ENCODE results near the gene PI4KB.

The PI4KB gene

DNA sequence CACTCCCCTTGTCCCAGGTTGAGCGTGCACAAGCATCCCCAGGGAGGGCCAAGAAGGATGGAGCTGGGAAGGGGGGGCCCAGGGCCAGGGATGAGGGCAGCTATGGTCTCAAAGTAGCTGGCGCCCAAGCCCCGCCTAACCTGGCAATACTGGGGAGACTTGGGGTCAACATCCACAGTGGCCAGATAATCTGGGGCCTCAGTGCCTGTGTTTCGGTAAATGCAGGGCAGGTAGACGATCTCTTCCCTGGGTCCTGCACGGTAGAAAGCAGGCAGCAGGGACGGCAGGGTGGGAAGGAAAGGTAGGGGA lies 42.0 kb upstream of the PI4KB start:
- Histone ChIP-seq H3K36me3 (ENCODE audit: control insufficient read depth in 4 of 4, insufficient read depth in 4 of 4, low read length in 3 of 4) (no peaks in the 10 kb centered on the region), H3K9me3 (ENCODE audit: control extremely low read depth in 1 of 5, control insufficient read depth in 4 of 5, insufficient read depth in 2 of 5, low read depth in 1 of 5, low read length in 4 of 5) (no peaks in the 10 kb centered on the region), H3K27me3 (replicated peaks in 2 of 5; ENCODE audit: control insufficient read depth in 4 of 5, insufficient read depth in 5 of 5, low read length in 4 of 5) (no peaks in the 10 kb centered on the region), H3K27ac (ENCODE audit: insufficient read depth in 1 of 2, low read depth in 1 of 2, low read length in 2 of 2, poor library complexity in 1 of 2, severe bottlenecking in 2 of 2) (no peak overlapping the region), H3K4me3 (ENCODE audit: control insufficient read depth in 1 of 7, extremely low read depth in 1 of 7, insufficient read depth in 4 of 7, low read depth in 2 of 7, low read length in 6 of 7) (no peak overlapping the region), H3K4me1 (ENCODE audit: control extremely low read depth in 1 of 4, control insufficient read depth in 4 of 4, insufficient read depth in 4 of 4, low read length in 3 of 4) (peaks cover 0 to 27% (median 20%) of the 10 kb centered on the region in 4 experiments)
- DNase-seq = no peak
- POLR2A ChIA-PET = no interaction called here
- WGBS (ENCODE audit: insufficient coverage) = 98% methylated on average over 6 of the region's 7 CpGs
- CTCF ChIA-PET = interaction anchor here (0.9 to 7.4 kb wide), 5 partner anchors 11 to 28 kb away, joined by 3 to 39 read pairs (median 3); no protein-coding TSS in a partner anchor

DNA sequence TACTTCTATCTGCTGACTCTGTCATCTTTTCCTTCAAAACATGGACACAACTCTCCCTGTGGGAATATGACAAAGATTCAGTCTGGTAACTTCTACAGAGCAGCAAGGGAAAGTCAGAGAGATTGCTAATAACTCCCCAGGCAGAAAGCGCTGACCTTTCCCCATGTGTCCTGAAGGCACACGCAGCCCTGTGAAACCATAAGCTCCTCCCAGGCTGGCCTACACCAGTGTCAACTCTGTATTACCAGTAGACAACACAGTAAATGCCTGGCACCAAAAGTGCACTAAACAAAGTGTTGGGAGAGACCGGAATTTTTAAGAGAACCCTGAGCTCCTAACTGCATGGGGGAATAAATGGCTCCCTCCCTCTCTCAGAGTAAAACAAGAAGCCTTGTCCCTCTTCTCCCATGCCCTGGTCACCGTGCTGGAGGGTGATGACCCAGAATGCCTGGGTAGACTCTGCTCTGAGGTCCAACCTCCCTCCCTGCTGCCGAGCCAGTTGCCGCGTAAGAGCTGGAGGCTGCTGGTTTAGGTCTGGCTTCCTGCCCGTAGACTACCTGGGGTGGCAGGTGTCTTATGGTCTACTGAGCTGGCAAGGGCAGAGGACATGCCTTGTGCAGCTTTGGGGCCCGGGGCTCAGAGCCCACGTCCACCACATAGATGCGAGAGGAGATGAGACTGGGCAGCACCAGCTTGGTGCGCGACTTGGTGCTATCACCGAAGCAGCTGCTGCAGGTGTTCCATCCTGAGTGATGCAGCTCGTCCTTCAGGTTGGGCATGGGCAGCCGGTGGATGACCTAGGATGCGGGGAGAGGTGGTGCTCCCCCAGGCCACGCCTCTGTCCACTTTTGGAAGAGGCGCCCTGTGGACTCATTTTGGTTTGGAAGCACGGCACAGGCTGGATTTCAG lies 41.4 kb upstream of the PI4KB start:
- Histone ChIP-seq H3K27me3 (replicated peaks in 2 of 5; ENCODE audit: control insufficient read depth in 4 of 5, insufficient read depth in 5 of 5, low read length in 4 of 5) (no peaks in the 10 kb centered on the region), H3K27ac (ENCODE audit: insufficient read depth in 1 of 2, low read depth in 1 of 2, low read length in 2 of 2, poor library complexity in 1 of 2, severe bottlenecking in 2 of 2) (no peak overlapping the region), H3K4me3 (ENCODE audit: control insufficient read depth in 1 of 7, extremely low read depth in 1 of 7, insufficient read depth in 4 of 7, low read depth in 2 of 7, low read length in 6 of 7) (no peak overlapping the region), H3K4me1 (ENCODE audit: control extremely low read depth in 1 of 4, control insufficient read depth in 4 of 4, insufficient read depth in 4 of 4, low read length in 3 of 4) (peaks cover 0 to 27% (median 18%) of the 10 kb centered on the region in 4 experiments), H3K9me3 (ENCODE audit: control extremely low read depth in 1 of 5, control insufficient read depth in 4 of 5, insufficient read depth in 2 of 5, low read depth in 1 of 5, low read length in 4 of 5) (no peaks in the 10 kb centered on the region), H3K36me3 (ENCODE audit: control insufficient read depth in 4 of 4, insufficient read depth in 4 of 4, low read length in 3 of 4) (no peaks in the 10 kb centered on the region)
- 96% methylated on average over 16 of the region's 20 CpGs for WGBS (ENCODE audit: insufficient coverage)
- ChIA-PET POLR2A (no interaction called here), CTCF (interaction anchor here (0.9 to 7.4 kb wide), 5 partner anchors 11 to 29 kb away, joined by 3 to 39 read pairs (median 3); no protein-coding TSS in a partner anchor)
- DNase-seq = no peak

DNA sequence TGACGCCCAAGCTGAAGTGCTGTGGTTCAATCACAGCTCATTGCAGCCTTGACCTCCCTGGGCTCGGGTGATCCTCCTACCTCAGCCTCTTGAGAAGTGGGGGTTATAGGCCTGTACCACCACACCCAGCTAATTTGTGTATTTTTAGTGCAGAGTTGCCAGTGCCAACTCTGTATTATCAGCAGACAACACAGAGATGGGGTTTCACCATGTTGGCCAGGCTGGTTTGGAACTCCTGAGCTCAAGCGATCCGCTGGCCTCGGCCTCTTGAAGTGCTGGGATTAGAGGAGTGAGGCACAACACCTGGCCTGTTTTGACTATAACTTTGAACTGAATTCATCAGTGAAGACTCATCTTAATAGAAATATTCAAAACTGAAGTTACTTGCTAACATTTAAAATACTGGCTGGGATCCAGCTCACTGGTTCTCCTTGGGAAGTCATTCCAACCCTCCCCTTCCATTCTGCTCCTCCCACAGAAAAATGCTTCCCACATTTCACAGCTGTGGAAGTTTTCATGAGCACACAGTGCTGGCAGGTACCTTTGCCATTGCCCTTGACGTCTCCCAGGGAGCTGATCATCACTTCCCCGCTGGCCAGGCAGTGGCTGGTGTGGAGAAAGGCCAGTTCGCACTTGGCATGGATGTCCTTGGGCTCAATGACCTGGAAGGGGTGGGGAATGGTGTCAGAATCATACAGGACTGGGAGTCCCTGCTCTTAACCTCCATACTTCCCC lies 40.6 kb upstream of the PI4KB start:
- POLR2A ChIA-PET = interaction anchor here (0.6 kb wide), 1 partner anchor 15 kb away, joined by 3 read pairs; no protein-coding TSS in a partner anchor
- Histone ChIP-seq H3K27me3 (replicated peaks in 2 of 5; ENCODE audit: control insufficient read depth in 4 of 5, insufficient read depth in 5 of 5, low read length in 4 of 5) (no peaks in the 10 kb centered on the region), H3K9me3 (ENCODE audit: control extremely low read depth in 1 of 5, control insufficient read depth in 4 of 5, insufficient read depth in 2 of 5, low read depth in 1 of 5, low read length in 4 of 5) (peaks cover 0 to 2% (median 1%) of the 10 kb centered on the region in 5 experiments), H3K36me3 (ENCODE audit: control insufficient read depth in 4 of 4, insufficient read depth in 4 of 4, low read length in 3 of 4) (no peaks in the 10 kb centered on the region), H3K4me1 (ENCODE audit: control extremely low read depth in 1 of 4, control insufficient read depth in 4 of 4, insufficient read depth in 4 of 4, low read length in 3 of 4) (peaks cover 0 to 27% (median 17%) of the 10 kb centered on the region in 4 experiments), H3K27ac (ENCODE audit: insufficient read depth in 1 of 2, low read depth in 1 of 2, low read length in 2 of 2, poor library complexity in 1 of 2, severe bottlenecking in 2 of 2) (no peak overlapping the region), H3K4me3 (ENCODE audit: control insufficient read depth in 1 of 7, extremely low read depth in 1 of 7, insufficient read depth in 4 of 7, low read depth in 2 of 7, low read length in 6 of 7) (no peak overlapping the region)
- WGBS (ENCODE audit: insufficient coverage) = 96% methylated on average over 7 of the region's 8 CpGs
- DNase-seq = no peak
- CTCF ChIA-PET = interaction anchor here (1.8 to 7.4 kb wide), 2 partner anchors 17 to 27 kb away, joined by 7 to 39 read pairs; no protein-coding TSS in a partner anchor

DNA sequence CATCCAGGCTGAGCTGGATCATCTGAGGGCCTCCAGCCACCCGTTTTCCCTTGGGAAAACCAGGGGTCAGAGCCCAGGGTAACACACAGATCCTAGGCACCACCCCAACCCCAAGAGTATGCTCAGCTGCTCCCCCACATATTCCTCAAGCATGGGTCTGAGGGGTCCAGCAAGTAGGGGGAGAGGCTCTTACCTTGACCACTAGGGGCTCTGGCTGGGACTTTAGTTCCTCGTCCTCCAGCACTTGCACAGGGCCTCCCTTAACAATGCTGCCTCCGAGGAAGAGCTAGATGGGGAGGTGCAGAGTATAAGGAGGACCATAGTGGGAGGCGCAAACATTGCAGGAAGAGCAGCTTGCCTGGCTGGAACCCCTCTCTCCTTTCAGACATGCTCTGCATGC lies 37.8 kb upstream of the PI4KB start:
- no peak overlapping the region for H3K27ac ChIP-seq (ENCODE audit: insufficient read depth in 1 of 2, low read depth in 1 of 2, low read length in 2 of 2, poor library complexity in 1 of 2, severe bottlenecking in 2 of 2)
- POLR2A ChIA-PET = no interaction called here
- DNase-seq = no peak
- peaks cover 0 to 8% (median 6%) of the 10 kb centered on the region in 4 experiments for H3K4me1 ChIP-seq (ENCODE audit: control extremely low read depth in 1 of 4, control insufficient read depth in 4 of 4, insufficient read depth in 4 of 4, low read length in 3 of 4)
- 100% methylated on average over 3 of the region's 4 CpGs for WGBS (ENCODE audit: insufficient coverage)
- no peaks in the 10 kb centered on the region for H3K27me3 ChIP-seq (replicated peaks in 2 of 5; ENCODE audit: control insufficient read depth in 4 of 5, insufficient read depth in 5 of 5, low read length in 4 of 5)
- H3K36me3 ChIP-seq (ENCODE audit: control insufficient read depth in 4 of 4, insufficient read depth in 4 of 4, low read length in 3 of 4) = no peaks in the 10 kb centered on the region
- H3K9me3 ChIP-seq (ENCODE audit: control extremely low read depth in 1 of 5, control insufficient read depth in 4 of 5, insufficient read depth in 2 of 5, low read depth in 1 of 5, low read length in 4 of 5) = peaks cover 0 to 10% (median 6%) of the 10 kb centered on the region in 5 experiments
- no peak overlapping the region for H3K4me3 ChIP-seq (ENCODE audit: control insufficient read depth in 1 of 7, extremely low read depth in 1 of 7, insufficient read depth in 4 of 7, low read depth in 2 of 7, low read length in 6 of 7)
- CTCF ChIA-PET = interaction anchor here (1.0 to 7.4 kb wide), 3 partner anchors 10 to 38 kb away, joined by 3 to 39 read pairs (median 3); partner anchors contain the start of gene PI4KB

DNA sequence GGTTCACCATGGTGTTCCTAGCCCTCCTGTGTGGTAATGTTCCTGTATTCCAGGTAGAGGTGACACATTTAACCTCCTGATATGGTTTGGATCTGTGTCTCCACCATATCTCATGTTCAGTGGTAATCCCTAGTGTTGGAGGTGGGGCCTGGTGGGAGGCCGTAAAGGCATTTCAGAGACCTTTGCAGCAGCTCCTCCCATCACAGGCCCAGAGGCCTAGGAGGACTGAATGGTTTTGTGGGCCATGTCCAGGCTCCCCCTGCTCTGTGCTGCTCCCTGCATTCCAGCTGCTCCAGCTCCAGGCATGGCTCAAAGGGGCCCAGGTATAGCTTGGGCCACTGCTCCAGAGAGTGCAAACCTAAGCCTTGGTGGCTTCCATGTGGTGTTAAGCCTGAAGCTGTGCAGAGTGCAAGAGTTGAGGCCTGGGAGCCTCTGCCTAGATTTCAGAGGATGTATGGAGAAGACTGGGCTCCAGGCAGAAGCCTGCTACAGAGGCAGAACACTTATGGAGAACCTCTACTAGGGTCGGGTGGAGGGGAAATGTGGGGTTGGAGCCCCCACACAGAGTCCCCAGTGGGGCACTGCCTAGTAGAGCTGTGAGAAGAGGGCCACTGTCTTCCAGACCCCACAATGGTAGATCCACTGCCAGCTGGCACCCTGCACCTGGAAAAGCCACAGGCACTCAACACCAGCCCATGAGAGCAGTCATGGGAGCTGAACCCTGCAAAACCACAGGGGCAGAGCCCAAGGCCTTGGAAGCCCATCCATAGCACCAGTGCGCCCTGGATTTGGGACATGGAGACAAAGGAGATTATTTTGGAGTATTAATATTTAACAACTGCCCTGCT lies 35.3 kb upstream of the PI4KB start:
- Histone ChIP-seq H3K9me3 (ENCODE audit: control extremely low read depth in 1 of 5, control insufficient read depth in 4 of 5, insufficient read depth in 2 of 5, low read depth in 1 of 5, low read length in 4 of 5) (peaks cover 0 to 10% (median 6%) of the 10 kb centered on the region in 5 experiments), H3K36me3 (ENCODE audit: control insufficient read depth in 4 of 4, insufficient read depth in 4 of 4, low read length in 3 of 4) (no peaks in the 10 kb centered on the region), H3K27me3 (replicated peaks in 2 of 5; ENCODE audit: control insufficient read depth in 4 of 5, insufficient read depth in 5 of 5, low read length in 4 of 5) (no peaks in the 10 kb centered on the region), H3K27ac (ENCODE audit: insufficient read depth in 1 of 2, low read depth in 1 of 2, low read length in 2 of 2, poor library complexity in 1 of 2, severe bottlenecking in 2 of 2) (no peak overlapping the region), H3K4me3 (ENCODE audit: control insufficient read depth in 1 of 7, extremely low read depth in 1 of 7, insufficient read depth in 4 of 7, low read depth in 2 of 7, low read length in 6 of 7) (no peak overlapping the region), H3K4me1 (ENCODE audit: control extremely low read depth in 1 of 4, control insufficient read depth in 4 of 4, insufficient read depth in 4 of 4, low read length in 3 of 4) (no peaks in the 10 kb centered on the region)
- WGBS (ENCODE audit: insufficient coverage) = 100% methylated on average over 2 of the region's 3 CpGs
- POLR2A ChIA-PET = no interaction called here
- DNase-seq = no peak
- CTCF ChIA-PET = no interaction called here

DNA sequence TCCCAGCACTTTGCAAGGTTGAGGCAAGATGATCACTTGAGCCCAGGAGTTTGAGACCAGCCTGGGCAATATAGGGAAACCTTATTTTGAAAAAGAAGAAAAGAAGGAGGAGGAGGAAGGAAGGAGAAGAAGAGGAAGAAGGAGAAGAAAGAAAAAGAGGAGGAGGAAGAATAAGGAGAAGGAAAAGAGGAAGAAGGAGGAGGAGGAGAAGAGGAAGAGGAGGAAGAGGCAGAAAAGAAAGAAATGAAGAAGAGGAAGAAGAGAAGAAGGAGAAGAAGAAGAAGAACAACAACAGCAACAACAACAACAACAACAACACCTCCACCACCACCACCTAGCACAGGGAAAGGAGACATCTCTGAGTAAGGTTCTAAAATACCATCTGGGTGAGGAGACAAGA lies 34.7 kb upstream of the PI4KB start:
- no peak overlapping the region for H3K27ac ChIP-seq (ENCODE audit: insufficient read depth in 1 of 2, low read depth in 1 of 2, low read length in 2 of 2, poor library complexity in 1 of 2, severe bottlenecking in 2 of 2)
- H3K36me3 ChIP-seq (ENCODE audit: control insufficient read depth in 4 of 4, insufficient read depth in 4 of 4, low read length in 3 of 4) = no peaks in the 10 kb centered on the region
- no peak for DNase-seq
- ChIA-PET CTCF (no interaction called here), POLR2A (no interaction called here)
- peaks cover 0 to 10% (median 6%) of the 10 kb centered on the region in 5 experiments for H3K9me3 ChIP-seq (ENCODE audit: control extremely low read depth in 1 of 5, control insufficient read depth in 4 of 5, insufficient read depth in 2 of 5, low read depth in 1 of 5, low read length in 4 of 5)
- no peaks in the 10 kb centered on the region for H3K4me1 ChIP-seq (ENCODE audit: control extremely low read depth in 1 of 4, control insufficient read depth in 4 of 4, insufficient read depth in 4 of 4, low read length in 3 of 4)
- no peaks in the 10 kb centered on the region for H3K27me3 ChIP-seq (replicated peaks in 2 of 5; ENCODE audit: control insufficient read depth in 4 of 5, insufficient read depth in 5 of 5, low read length in 4 of 5)
- no peak overlapping the region for H3K4me3 ChIP-seq (ENCODE audit: control insufficient read depth in 1 of 7, extremely low read depth in 1 of 7, insufficient read depth in 4 of 7, low read depth in 2 of 7, low read length in 6 of 7)
